ENCODE measurements around the gene TTLL6.

The TTLL6 gene

DNA sequence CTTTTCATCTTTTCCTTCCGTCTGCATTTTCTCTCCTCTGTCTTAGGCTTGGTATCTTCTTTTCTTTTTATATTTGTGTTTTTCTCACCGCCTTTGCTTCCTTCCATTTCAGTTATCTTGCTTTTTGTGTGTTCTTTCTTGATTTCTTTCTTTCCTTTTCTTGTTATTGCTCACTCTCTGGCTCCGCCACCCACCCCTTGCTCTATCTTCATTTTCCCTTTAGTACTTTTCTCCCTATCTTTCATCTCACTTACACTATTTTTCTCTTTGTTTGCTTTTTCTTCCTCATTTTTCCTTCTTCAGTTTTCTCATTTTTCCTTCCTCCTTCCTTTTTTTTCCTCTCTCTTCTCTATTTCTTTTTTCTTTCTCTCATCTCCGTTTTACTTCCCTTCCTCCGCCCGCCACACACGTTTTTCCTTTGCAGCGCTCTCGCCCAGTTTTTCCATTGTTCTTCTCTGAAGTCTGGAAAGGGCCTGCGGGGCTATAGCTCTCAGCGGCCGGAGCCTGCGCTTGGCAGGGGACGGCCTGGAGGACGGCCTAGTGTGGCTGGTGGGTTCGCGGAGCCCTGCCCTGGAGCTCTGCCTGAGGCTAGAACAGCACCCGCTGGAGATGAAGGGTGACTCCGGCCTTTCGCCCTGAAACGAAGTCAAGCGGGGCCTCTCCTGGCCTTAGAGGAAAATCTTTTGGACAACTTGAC is 83.2 kb downstream of the TTLL6 start:
- no peak overlapping the region for H3K27ac ChIP-seq (ENCODE audit: low read length)
- no peaks in the 10 kb centered on the region for H3K36me3 ChIP-seq (replicated peaks; ENCODE audit: low read depth, low read length)
- H2AFZ ChIP-seq (ENCODE audit: low read depth, low read length), result no peak overlapping the region
- no peak overlapping the region for H3K9ac ChIP-seq (ENCODE audit: low read length)
- no peaks in the 10 kb centered on the region for H4K20me1 ChIP-seq (ENCODE audit: insufficient read depth, low read length)
- no peak overlapping the region for H3K4me3 ChIP-seq (ENCODE audit: low read length)
- H3K4me1 ChIP-seq (ENCODE audit: low read length), result peaks cover 9% of the 10 kb centered on the region; the same call in 1 of the 2 replicates
- no peak overlapping the region for H3K4me2 ChIP-seq (ENCODE audit: low read length)
- H3K27me3 ChIP-seq (ENCODE audit: low read depth, low read length), result peaks cover 41% of the 10 kb centered on the region
- H3K9me3 ChIP-seq (ENCODE audit: insufficient read depth, low read length), result no peaks in the 10 kb centered on the region
- TF ChIP-seq, protein P1, sequence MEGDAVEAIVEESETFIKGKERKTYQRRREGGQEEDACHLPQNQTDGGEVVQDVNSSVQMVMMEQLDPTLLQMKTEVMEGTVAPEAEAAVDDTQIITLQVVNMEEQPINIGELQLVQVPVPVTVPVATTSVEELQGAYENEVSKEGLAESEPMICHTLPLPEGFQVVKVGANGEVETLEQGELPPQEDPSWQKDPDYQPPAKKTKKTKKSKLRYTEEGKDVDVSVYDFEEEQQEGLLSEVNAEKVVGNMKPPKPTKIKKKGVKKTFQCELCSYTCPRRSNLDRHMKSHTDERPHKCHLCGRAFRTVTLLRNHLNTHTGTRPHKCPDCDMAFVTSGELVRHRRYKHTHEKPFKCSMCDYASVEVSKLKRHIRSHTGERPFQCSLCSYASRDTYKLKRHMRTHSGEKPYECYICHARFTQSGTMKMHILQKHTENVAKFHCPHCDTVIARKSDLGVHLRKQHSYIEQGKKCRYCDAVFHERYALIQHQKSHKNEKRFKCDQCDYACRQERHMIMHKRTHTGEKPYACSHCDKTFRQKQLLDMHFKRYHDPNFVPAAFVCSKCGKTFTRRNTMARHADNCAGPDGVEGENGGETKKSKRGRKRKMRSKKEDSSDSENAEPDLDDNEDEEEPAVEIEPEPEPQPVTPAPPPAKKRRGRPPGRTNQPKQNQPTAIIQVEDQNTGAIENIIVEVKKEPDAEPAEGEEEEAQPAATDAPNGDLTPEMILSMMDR (IDR thresholded peaks at IDR 0.05; ENCODE audit: low read depth, low read length), result no peak
- no peak for TF ChIP-seq EZH2phosphoT487 (IDR thresholded peaks at IDR 0.05; ENCODE audit: low read depth)
- H3K79me2 ChIP-seq (ENCODE audit: low read length), result no peaks in the 10 kb centered on the region

- no peak overlapping the region for H2AFZ ChIP-seq (ENCODE audit: low read depth, low read length)
- no peak overlapping the region for H3K9ac ChIP-seq (ENCODE audit: low read length)
- no peaks in the 10 kb centered on the region for H3K79me2 ChIP-seq (ENCODE audit: low read length)
- no peaks in the 10 kb centered on the region for H3K36me3 ChIP-seq (replicated peaks; ENCODE audit: low read depth, low read length)
- H3K27me3 ChIP-seq (ENCODE audit: low read depth, low read length), result peaks cover 32% of the 10 kb centered on the region
- TF ChIP-seq, protein P1 (IDR thresholded peaks at IDR 0.05; ENCODE audit: low read depth, low read length), result no peak
- no peak for TF ChIP-seq EZH2phosphoT487 (IDR thresholded peaks at IDR 0.05; ENCODE audit: low read depth)
- H3K4me3 ChIP-seq (ENCODE audit: low read length), result no peak overlapping the region
- peaks cover 9% of the 10 kb centered on the region; the same call in 1 of the 2 replicates for H3K4me1 ChIP-seq (ENCODE audit: low read length)
- no peaks in the 10 kb centered on the region for H4K20me1 ChIP-seq (ENCODE audit: insufficient read depth, low read length)
- H3K27ac ChIP-seq (ENCODE audit: low read length), result no peak overlapping the region
- no peaks in the 10 kb centered on the region for H3K9me3 ChIP-seq (ENCODE audit: insufficient read depth, low read length)
- no peak overlapping the region for H3K4me2 ChIP-seq (ENCODE audit: low read length)
These were observed 84.1 kb downstream of the TTLL6 start for GRCh38 chr17:48732688-48733629.

DNA sequence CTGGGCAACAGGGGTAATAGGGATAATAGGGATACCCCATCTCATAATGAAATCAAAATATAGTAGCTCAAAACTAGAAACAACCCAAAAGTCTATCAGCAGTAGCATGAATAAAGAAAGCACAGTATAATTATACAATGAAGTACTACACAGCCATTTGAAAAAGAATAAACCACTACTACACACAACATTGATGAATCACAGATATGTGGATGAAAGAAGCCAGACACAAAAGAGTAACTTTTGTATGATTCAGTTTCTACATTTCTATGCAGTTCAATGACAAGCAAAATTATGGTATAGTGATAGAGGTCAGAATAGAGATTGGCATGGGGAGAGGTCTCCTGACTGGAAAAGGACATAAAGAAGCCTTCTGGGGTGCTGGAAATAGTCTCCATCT is 85.7 kb downstream of the TTLL6 start:
- H3K9me3 ChIP-seq (ENCODE audit: insufficient read depth, low read length), result no peaks in the 10 kb centered on the region
- TF ChIP-seq, protein P1 (IDR thresholded peaks at IDR 0.05; ENCODE audit: low read depth, low read length), result no peak
- TF ChIP-seq EZH2phosphoT487 (IDR thresholded peaks at IDR 0.05; ENCODE audit: low read depth), result no peak

DNA sequence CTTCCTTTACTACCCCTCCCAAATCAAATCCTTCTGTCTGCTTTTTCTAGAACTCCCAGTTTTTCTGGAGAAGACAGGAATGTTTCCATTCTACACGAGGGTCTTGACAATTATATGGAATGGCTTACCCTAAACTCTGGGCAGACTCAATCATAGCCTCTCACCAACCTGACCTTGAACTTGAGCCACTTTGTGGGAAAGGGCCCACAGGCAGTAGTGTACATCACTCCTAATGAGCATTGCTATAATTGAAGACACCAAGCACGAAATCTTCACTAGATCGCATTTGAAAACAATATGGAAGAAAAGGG is 86.8 kb downstream of the TTLL6 start:
- H3K4me2 ChIP-seq (ENCODE audit: low read length), result no peak overlapping the region
- H3K4me3 ChIP-seq (ENCODE audit: low read length), result no peak overlapping the region
- no peaks in the 10 kb centered on the region for H4K20me1 ChIP-seq (ENCODE audit: insufficient read depth, low read length)
- H3K79me2 ChIP-seq (ENCODE audit: low read length), result no peaks in the 10 kb centered on the region
- no peak overlapping the region for H2AFZ ChIP-seq (ENCODE audit: low read depth, low read length)
- H3K27me3 ChIP-seq (ENCODE audit: low read depth, low read length), result peaks cover 15% of the 10 kb centered on the region
- H3K4me1 ChIP-seq (ENCODE audit: low read length), result peaks cover 9% of the 10 kb centered on the region; the same call in 1 of the 2 replicates
- TF ChIP-seq, protein P1 (IDR thresholded peaks at IDR 0.05; ENCODE audit: low read depth, low read length), result no peak
- TF ChIP-seq EZH2phosphoT487 (IDR thresholded peaks at IDR 0.05; ENCODE audit: low read depth), result no peak
- H3K27ac ChIP-seq (ENCODE audit: low read length), result no peak overlapping the region
- H3K9ac ChIP-seq (ENCODE audit: low read length), result no peak overlapping the region
- H3K36me3 ChIP-seq (replicated peaks; ENCODE audit: low read depth, low read length), result no peaks in the 10 kb centered on the region
- H3K9me3 ChIP-seq (ENCODE audit: insufficient read depth, low read length), result no peaks in the 10 kb centered on the region

More for the DNA sequence above, 85.7 kb downstream of the TTLL6 start:
- Histone ChIP-seq H3K79me2 (ENCODE audit: low read length) (no peaks in the 10 kb centered on the region), H3K9ac (ENCODE audit: low read length) (no peak overlapping the region), H2AFZ (ENCODE audit: low read depth, low read length) (no peak overlapping the region), H4K20me1 (ENCODE audit: insufficient read depth, low read length) (no peaks in the 10 kb centered on the region), H3K4me1 (ENCODE audit: low read length) (peaks cover 9% of the 10 kb centered on the region; the same call in 1 of the 2 replicates), H3K4me2 (ENCODE audit: low read length) (no peak overlapping the region), H3K27ac (ENCODE audit: low read length) (no peak overlapping the region), H3K4me3 (ENCODE audit: low read length) (no peak overlapping the region), H3K27me3 (ENCODE audit: low read depth, low read length) (peaks cover 27% of the 10 kb centered on the region), H3K36me3 (replicated peaks; ENCODE audit: low read depth, low read length) (no peaks in the 10 kb centered on the region)

Data from OCI-LY3 (cell line).